ENCODE measurements around the gene PDSS2. TPM values are rescaled to one million over a fixed set of nuclear protein-coding genes. Genes with fewer than 3 reads are reported as not detected.
"Not testable (repeated sequence)": the region's sequence is repeated elsewhere in the genome, so short reads cannot be mapped to it uniquely, and the experiment has no call there.

PDSS2 gene
- total RNA-seq, 1 donor from 2014 or later: 13.3 TPM

GRCh38 chr6:107164299-107164698, 295.1 kb downstream of the PDSS2 start:
- H3K9me3 Mint-ChIP-seq; H3K36me3 Mint-ChIP-seq (ENCODE audit: low read depth); DNase-seq; H3K27me3 Mint-ChIP-seq; H3K4me3 Mint-ChIP-seq; intact Hi-C loops (cut with micrococcal nuclease); H3K4me1 Mint-ChIP-seq; H3K27ac Mint-ChIP-seq: not testable (repeated sequence)

GRCh38 chr6:107161521-107161920, 297.8 kb downstream of the PDSS2 start:
- Mint-ChIP-seq H3K4me1 (no peaks in the 10 kb centered on the region), H3K27me3 (no peaks in the 10 kb centered on the region), H3K4me3 (no peak overlapping the region), H3K9me3 (no peaks in the 10 kb centered on the region), H3K36me3 (ENCODE audit: low read depth) (no peaks in the 10 kb centered on the region), H3K27ac (no peak overlapping the region)
- no peak for DNase-seq
- intact Hi-C loops (cut with micrococcal nuclease): no loop called here

- no peaks in the 10 kb centered on the region for H3K27me3 Mint-ChIP-seq
- no peaks in the 10 kb centered on the region for H3K9me3 Mint-ChIP-seq
- intact Hi-C loops (cut with micrococcal nuclease): no loop called here
- H3K4me1 Mint-ChIP-seq: no peaks in the 10 kb centered on the region
- H3K36me3 Mint-ChIP-seq (ENCODE audit: low read depth): no peaks in the 10 kb centered on the region
- H3K4me3 Mint-ChIP-seq: no peak overlapping the region
- no peak for DNase-seq
- no peak overlapping the region for H3K27ac Mint-ChIP-seq
Observed at GRCh38 chr6:107156617-107157016, 302.7 kb downstream of the PDSS2 start.

GRCh38 chr6:107154801-107155160, 304.6 kb downstream of the PDSS2 start:
- H3K9me3 Mint-ChIP-seq: no peaks in the 10 kb centered on the region
- intact Hi-C loops (cut with micrococcal nuclease): no loop called here
- DNase-seq: no peak
- H3K27ac Mint-ChIP-seq: no peak overlapping the region
- no peaks in the 10 kb centered on the region for H3K27me3 Mint-ChIP-seq
- no peak overlapping the region for H3K4me3 Mint-ChIP-seq
- H3K4me1 Mint-ChIP-seq: no peaks in the 10 kb centered on the region
- H3K36me3 Mint-ChIP-seq (ENCODE audit: low read depth): no peaks in the 10 kb centered on the region

- no peaks in the 10 kb centered on the region for H3K4me1 Mint-ChIP-seq
- intact Hi-C loops (cut with micrococcal nuclease): no loop called here
- H3K27ac Mint-ChIP-seq: no peak overlapping the region
- H3K9me3 Mint-ChIP-seq: no peaks in the 10 kb centered on the region
- no peak overlapping the region for H3K4me3 Mint-ChIP-seq
- H3K27me3 Mint-ChIP-seq: no peaks in the 10 kb centered on the region
- no peak for DNase-seq
- no peaks in the 10 kb centered on the region for H3K36me3 Mint-ChIP-seq (ENCODE audit: low read depth)
Observed at GRCh38 chr6:107154131-107154800, 305.1 kb downstream of the PDSS2 start.

GRCh38 chr6:107152638-107153430, 306.5 kb downstream of the PDSS2 start:
- Mint-ChIP-seq H3K27ac (no peak overlapping the region), H3K9me3 (no peaks in the 10 kb centered on the region), H3K4me1 (no peaks in the 10 kb centered on the region), H3K36me3 (ENCODE audit: low read depth) (no peaks in the 10 kb centered on the region), H3K4me3 (no peak overlapping the region), H3K27me3 (no peaks in the 10 kb centered on the region)
- DNase-seq: no peak
- intact Hi-C loops (cut with micrococcal nuclease): no loop called here

GRCh38 chr6:107144666-107145065, 314.7 kb downstream of the PDSS2 start:
- Mint-ChIP-seq H3K27me3 (no peaks in the 10 kb centered on the region), H3K27ac (no peak overlapping the region), H3K4me1 (no peaks in the 10 kb centered on the region), H3K4me3 (no peak overlapping the region), H3K36me3 (ENCODE audit: low read depth) (no peaks in the 10 kb centered on the region), H3K9me3 (no peaks in the 10 kb centered on the region)
- no peak for DNase-seq
- intact Hi-C loops (cut with micrococcal nuclease): no loop called here

- intact Hi-C loops (cut with micrococcal nuclease): no loop called here
- Mint-ChIP-seq H3K27ac (no peak overlapping the region), H3K4me3 (no peak overlapping the region), H3K9me3 (no peaks in the 10 kb centered on the region), H3K4me1 (no peaks in the 10 kb centered on the region), H3K27me3 (no peaks in the 10 kb centered on the region), H3K36me3 (ENCODE audit: low read depth) (no peaks in the 10 kb centered on the region)
- DNase-seq: no peak
Observed at GRCh38 chr6:107144014-107144413, 315.4 kb downstream of the PDSS2 start.

GRCh38 chr6:107140581-107140980, 318.8 kb downstream of the PDSS2 start:
- H3K36me3 Mint-ChIP-seq (ENCODE audit: low read depth): no peaks in the 10 kb centered on the region
- intact Hi-C loops (cut with micrococcal nuclease): no loop called here
- no peak overlapping the region for H3K4me3 Mint-ChIP-seq
- H3K9me3 Mint-ChIP-seq: no peaks in the 10 kb centered on the region
- H3K27me3 Mint-ChIP-seq: no peaks in the 10 kb centered on the region
- no peaks in the 10 kb centered on the region for H3K4me1 Mint-ChIP-seq
- no peak for DNase-seq
- no peak overlapping the region for H3K27ac Mint-ChIP-seq

- H3K36me3 Mint-ChIP-seq (ENCODE audit: low read depth); H3K9me3 Mint-ChIP-seq; DNase-seq; H3K4me1 Mint-ChIP-seq; H3K27me3 Mint-ChIP-seq; H3K4me3 Mint-ChIP-seq; H3K27ac Mint-ChIP-seq; intact Hi-C loops (cut with micrococcal nuclease): not testable (repeated sequence)
Observed at GRCh38 chr6:107136324-107136723, 323.0 kb downstream of the PDSS2 start.

- DNase-seq; H3K4me3 Mint-ChIP-seq; H3K27me3 Mint-ChIP-seq; H3K9me3 Mint-ChIP-seq; H3K27ac Mint-ChIP-seq; intact Hi-C loops (cut with micrococcal nuclease); H3K4me1 Mint-ChIP-seq; H3K36me3 Mint-ChIP-seq (ENCODE audit: low read depth): not testable (repeated sequence)
Observed at GRCh38 chr6:107135048-107135680, 324.2 kb downstream of the PDSS2 start.

GRCh38 chr6:107132330-107132954, 326.9 kb downstream of the PDSS2 start:
- peaks cover 2% of the 10 kb centered on the region for H3K27me3 Mint-ChIP-seq
- no peaks in the 10 kb centered on the region for H3K36me3 Mint-ChIP-seq (ENCODE audit: low read depth)
- intact Hi-C loops (cut with micrococcal nuclease): no loop called here
- no peak overlapping the region for H3K27ac Mint-ChIP-seq
- H3K9me3 Mint-ChIP-seq: no peaks in the 10 kb centered on the region
- H3K4me3 Mint-ChIP-seq: no peak overlapping the region
- peak; percentile 61 for DNase-seq
- no peaks in the 10 kb centered on the region for H3K4me1 Mint-ChIP-seq

GRCh38 chr6:107129370-107129925, 329.9 kb downstream of the PDSS2 start:
- no peak for DNase-seq
- Mint-ChIP-seq H3K27me3 (peaks cover 2% of the 10 kb centered on the region), H3K27ac (no peak overlapping the region), H3K9me3 (no peaks in the 10 kb centered on the region), H3K4me1 (peaks cover 2% of the 10 kb centered on the region), H3K36me3 (ENCODE audit: low read depth) (no peaks in the 10 kb centered on the region), H3K4me3 (no peak overlapping the region)
- intact Hi-C loops (cut with micrococcal nuclease): no loop called here

GRCh38 chr6:107128577-107128976, 330.8 kb downstream of the PDSS2 start:
- Mint-ChIP-seq H3K36me3 (ENCODE audit: low read depth) (no peaks in the 10 kb centered on the region), H3K9me3 (no peaks in the 10 kb centered on the region), H3K4me1 (peaks cover 2% of the 10 kb centered on the region), H3K27ac (no peak overlapping the region), H3K4me3 (no peak overlapping the region), H3K27me3 (peaks cover 2% of the 10 kb centered on the region)
- intact Hi-C loops (cut with micrococcal nuclease): no loop called here
- no peak for DNase-seq
